Effector memory CD4-positive, alpha-beta T cell (primary cell): ENCODE measurements around the gene IL17REL.
A peak's percentile ranks its signal among the peaks of the same experiment; 100 is the strongest.

Experiments
- DNase-seq, 3 donors: peaks; one replicate each; pipeline ENCODE4 v3.0.0-alpha.2; 2020
- H3K27ac ChIP-seq: 2 replicates; pipeline ENCODE4 v1.7.0; 2013; ENCODE audit warnings: mild to moderate bottlenecking, low read length, moderate library complexity; ENCODE audit not compliant: insufficient read depth, poor library complexity, severe bottlenecking
- H3K27me3 ChIP-seq: replicated peaks from 2 replicates; pipeline ENCODE4 v1.7.0; 2013; ENCODE audit warnings: mild to moderate bottlenecking, low read length; ENCODE audit not compliant: insufficient read depth, control insufficient read depth, poor library complexity, severe bottlenecking
- H3K36me3 ChIP-seq: 2 replicates; pipeline ENCODE4 v1.7.0; 2013; ENCODE audit warnings: mild to moderate bottlenecking, low read length, moderate library complexity; ENCODE audit not compliant: control insufficient read depth, insufficient read depth
- H3K4me1 ChIP-seq: 2 replicates; pipeline ENCODE4 v1.7.0; 2013; ENCODE audit warnings: low read length, mild to moderate bottlenecking; ENCODE audit not compliant: control insufficient read depth, insufficient read depth, poor library complexity, severe bottlenecking
- H3K4me3 ChIP-seq: 2 replicates; pipeline ENCODE4 v1.7.0; 2013; ENCODE audit warnings: low read length, low read depth, mild to moderate bottlenecking; ENCODE audit not compliant: insufficient read depth, poor library complexity, severe bottlenecking
- H3K9me3 ChIP-seq: 2 replicates; pipeline ENCODE4 v1.7.0; 2013; ENCODE audit warnings: mild to moderate bottlenecking, low read length, moderate library complexity; ENCODE audit not compliant: control insufficient read depth

The IL17REL gene

DNA sequence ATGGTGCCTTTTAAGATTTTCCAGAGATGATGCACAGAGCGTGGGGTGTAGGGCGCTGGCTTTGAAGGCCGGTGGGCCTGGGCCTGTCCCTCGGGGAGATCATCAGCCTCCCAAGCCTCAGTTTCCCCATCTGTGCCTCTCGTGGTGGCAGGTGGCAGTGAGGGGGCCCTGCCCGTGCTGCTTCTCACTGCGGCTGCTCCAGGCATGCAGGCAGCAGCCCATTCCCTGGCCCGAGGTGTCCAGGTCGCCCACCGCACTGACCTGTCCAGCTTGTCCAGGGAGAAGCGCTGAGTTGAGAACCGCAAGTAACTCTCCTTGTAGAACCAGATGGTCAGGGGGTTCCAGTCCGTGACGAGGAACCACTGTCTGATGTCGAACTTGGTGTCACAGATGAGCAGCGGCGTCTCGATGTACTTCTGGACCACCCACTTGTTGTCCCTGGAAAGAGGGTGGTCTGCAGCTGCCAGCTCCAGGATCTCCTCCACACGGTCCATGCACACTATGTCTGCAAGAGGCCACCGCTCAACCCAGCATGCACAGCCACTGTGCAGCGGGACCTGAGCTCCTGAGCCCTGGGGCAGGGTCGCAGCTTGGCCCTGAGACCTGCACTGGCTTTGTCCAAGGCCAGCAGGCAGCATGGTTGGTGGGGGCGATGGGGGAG is 20.5 kb upstream of the IL17REL start:
- Histone ChIP-seq H3K4me1 (peaks cover 12% of the 10 kb centered on the region), H3K27ac (no peak overlapping the region), H3K4me3 (no peak overlapping the region), H3K36me3 (no peaks in the 10 kb centered on the region), H3K27me3 (no peaks in the 10 kb centered on the region), H3K9me3 (no peaks in the 10 kb centered on the region)
- no peak for DNase-seq

DNA sequence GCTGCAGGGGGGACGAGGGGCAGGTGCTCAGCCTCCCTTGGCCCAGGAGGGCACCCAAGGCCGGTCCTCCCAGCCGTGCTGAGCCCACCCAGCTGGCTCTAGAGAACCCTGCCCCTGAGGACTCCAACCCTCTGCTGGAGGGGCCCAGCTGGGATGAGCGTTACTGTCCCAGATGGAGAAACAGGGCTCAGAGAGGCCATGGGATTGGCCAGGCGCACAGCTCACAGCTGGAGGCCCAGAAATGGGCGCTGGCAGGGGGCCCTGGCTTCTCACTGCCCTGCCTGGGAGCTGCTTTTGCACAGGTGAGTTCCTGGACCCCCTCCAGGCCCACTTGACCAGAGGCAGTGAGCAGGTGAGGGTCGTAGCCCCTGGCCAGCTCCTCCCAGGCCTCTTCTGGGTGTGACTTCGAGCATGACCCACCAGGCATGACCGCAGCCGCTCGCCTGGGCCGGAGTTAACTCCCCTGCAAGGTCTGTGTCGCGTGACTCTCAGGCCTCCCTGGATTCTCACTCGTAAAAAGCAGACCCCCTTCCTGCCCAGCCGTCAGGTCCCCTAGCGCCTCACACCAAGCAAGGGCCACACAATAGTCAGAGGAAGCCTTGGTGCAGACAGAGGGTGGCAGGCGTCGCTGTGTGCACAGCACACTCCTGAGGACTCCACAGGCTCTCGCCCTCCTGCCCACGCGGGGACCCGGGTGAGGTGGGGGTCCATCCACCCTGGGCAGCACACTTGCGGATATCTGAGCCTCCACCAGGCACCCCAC is 19.7 kb upstream of the IL17REL start:
- H3K27ac ChIP-seq, result no peak overlapping the region
- H3K27me3 ChIP-seq, result no peaks in the 10 kb centered on the region
- H3K4me1 ChIP-seq, result peaks cover 19% of the 10 kb centered on the region
- H3K36me3 ChIP-seq, result no peaks in the 10 kb centered on the region
- H3K9me3 ChIP-seq, result no peaks in the 10 kb centered on the region
- DNase-seq, result no peak
- no peak overlapping the region for H3K4me3 ChIP-seq

DNA sequence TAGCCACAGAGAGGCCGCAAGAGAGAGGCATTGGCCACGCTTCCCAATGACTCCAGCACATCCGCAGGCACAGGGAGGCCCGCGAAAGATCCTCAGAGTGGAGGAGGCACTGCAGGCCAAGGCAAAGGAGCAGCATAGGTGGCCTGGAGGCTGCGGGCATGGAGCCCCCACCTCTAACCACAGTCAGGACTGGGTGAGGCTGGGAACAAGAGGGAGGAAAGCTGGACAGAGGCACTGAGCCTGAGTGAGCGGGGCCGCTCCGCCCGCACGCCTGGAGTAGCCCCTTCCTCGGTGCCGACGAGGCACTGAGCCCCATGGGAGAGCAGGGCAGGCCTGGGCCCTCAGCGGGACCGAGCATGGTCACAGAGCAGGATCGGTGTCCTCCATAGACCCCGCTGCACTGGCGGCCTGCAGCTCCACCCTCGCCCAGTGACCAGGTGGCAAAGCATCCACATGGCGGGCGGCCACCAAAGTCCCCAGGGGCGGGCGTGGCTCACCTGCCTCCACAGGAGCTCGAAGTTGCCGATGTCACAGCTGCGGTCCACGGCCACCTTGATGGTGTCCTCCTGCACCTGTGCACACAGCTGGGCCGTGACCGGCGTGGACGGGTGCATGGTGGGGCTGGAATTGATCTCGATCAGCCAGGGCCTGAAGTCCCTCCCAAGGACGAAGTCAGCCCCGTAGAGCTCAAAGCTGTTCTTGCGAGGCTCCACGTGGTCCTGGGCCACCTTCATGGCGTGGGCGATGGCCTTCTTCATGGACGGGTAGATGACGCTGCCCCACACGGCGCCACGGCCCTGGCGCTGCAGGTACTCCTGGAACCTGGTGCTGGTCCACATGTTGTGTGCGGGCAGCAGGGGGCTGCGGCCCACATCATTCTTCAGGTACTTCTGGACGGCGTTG is 18.9 kb upstream of the IL17REL start:
- Histone ChIP-seq H3K9me3 (no peaks in the 10 kb centered on the region), H3K27me3 (no peaks in the 10 kb centered on the region), H3K36me3 (no peaks in the 10 kb centered on the region), H3K4me1 (peaks cover 19% of the 10 kb centered on the region), H3K4me3 (no peak overlapping the region), H3K27ac (no peak overlapping the region)
- no peak for DNase-seq

DNA sequence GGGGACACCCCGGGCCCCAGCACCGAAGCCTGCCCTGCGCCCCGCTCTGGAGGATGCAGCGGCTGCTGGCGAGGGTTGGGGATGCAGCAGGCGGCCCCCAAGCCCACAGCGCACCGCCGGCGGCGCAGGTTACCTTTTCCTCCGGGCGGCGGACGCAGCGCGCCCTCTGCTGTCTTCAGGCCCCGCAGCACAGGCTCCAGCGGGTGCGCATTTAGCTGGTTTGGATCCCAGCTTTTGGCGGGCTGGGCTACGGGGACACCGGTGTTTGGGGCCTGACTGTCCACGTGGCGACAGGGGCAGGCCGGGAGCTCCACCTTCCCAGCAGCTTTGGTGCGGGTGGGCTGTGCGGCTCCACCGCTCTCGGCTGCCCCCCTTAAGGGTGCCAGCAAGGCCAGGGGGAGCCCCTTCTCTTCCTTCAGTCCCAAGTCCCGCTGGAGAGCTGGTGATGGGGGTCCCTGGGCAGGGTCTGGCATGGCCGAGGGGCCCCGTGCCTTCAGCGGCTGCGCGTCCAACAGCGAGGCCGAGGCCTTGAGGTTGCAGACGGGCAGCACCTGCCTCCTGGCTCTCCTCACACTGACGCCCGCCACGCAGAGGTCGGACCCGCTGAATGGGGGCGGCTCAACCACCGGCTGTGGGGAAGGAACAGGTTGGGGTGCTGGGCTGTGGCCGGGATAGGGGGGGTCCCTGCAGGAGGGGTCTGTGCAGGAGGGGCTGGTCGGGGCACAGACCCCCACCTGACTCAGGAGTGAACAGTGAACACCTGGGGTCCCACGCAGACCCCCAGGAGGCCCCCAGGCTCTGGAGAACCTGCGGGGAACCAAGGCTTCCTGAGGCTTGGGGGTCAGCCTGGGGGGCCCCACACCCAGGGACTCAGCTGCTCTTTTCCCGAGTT is 18.0 kb upstream of the IL17REL start:
- no peaks in the 10 kb centered on the region for H3K27me3 ChIP-seq
- no peaks in the 10 kb centered on the region for H3K9me3 ChIP-seq
- H3K36me3 ChIP-seq, result no peaks in the 10 kb centered on the region
- peak; percentile 69 to 79 (median 73) for DNase-seq
- H3K27ac ChIP-seq, result no peak overlapping the region
- H3K4me1 ChIP-seq, result peaks cover 19% of the 10 kb centered on the region
- no peak overlapping the region for H3K4me3 ChIP-seq

DNA sequence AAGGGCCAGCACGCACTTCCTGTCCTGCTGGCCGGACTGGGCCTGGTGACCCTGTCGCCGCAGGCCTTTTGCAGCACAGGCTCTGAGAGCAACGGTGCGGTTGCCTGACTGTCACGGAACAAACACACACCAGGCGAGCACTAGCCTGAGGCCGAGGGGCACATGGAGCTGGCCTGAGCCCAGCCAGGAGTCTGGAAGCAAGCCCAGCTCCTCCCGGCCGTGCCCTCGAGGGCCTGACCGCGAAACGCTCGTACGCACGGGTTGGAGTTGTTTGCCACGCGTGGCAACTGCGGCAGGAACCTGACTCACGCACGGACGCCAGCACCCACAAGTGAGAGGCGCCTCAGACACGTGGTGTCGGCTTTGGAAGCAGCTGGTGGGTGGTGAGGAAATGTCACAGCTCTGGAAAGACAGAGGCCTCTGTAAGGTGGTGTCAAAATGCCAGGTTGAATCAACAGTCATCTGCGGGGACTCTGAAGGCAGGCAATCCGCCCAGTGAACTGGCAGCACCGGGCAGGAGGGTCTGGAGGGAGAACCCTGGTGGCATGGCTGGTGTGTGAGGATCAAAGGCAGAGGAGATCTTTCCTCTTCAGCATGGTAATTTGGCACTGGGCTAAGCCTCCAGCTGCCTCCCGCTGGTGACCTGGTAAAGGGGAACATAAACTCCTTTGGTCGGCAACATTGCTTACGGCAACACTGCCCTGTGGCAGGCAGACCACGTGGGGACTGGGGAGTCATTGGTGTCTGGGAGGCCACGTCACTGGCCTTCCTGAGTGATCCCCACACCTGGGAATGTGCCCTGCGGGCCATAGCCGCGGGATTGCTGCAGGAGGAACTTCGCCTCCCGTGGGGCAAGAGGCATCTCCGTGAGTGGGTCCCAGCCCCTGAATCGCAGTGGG is 15.3 kb upstream of the IL17REL start:
- Histone ChIP-seq H3K9me3 (no peaks in the 10 kb centered on the region), H3K36me3 (no peaks in the 10 kb centered on the region), H3K4me3 (no peak overlapping the region), H3K4me1 (peaks cover 19% of the 10 kb centered on the region), H3K27ac (no peak overlapping the region), H3K27me3 (no peaks in the 10 kb centered on the region)
- peak in 2 of 3 donors; percentile 53 to 60 for DNase-seq

DNA sequence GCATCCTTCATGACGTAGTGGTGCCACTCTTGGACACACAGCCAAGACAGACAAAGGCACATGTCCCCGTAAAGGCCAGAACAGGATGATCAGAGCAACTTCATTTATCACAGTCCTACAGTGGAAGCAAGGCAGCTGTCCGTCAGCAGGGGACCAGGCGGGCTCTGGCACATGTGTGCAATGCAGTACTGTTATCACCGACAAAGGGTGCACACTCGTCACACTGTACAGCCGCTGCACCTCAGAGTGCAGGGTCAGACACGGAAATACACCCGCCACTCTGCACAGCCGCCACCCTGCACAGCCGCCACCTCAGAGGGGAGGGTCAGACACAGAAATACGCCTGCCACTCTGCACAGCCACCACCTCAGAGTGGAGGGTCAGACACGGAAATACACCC is 13.4 kb upstream of the IL17REL start:
- Histone ChIP-seq H3K4me3 (no peak overlapping the region), H3K9me3 (no peaks in the 10 kb centered on the region), H3K36me3 (no peaks in the 10 kb centered on the region), H3K4me1 (peaks cover 19% of the 10 kb centered on the region), H3K27ac (no peak overlapping the region), H3K27me3 (no peaks in the 10 kb centered on the region)
- DNase-seq, result no peak

DNA sequence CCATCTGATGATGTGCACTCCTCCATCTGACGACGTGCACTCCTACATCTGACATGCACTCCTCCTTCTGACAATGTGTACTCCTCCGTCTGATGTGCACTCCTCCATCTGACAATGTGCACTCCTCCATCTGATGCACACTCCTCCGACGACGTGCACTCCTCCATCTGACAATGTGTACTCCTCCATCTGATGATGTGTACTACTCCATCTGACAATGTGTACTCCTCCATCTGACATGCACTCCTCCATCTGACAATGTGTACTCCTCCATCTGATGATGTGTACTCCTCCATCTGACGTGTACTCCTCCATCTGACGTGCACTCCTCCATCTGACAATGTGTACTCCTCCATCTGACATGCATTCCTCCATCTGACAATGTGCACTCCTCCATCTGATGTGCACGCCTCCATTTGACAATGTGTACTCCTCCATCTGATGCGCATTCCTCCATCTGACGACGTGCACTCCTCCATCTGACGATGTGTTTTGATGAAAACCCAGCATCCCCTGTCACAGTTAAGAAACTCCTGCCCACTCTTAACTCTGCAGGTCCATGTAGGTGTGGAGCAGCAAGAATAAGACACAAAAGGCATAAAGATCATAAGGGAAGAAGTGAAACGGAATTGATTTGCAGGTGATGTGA is 9.7 kb upstream of the IL17REL start:
- no peaks in the 10 kb centered on the region for H3K27me3 ChIP-seq
- H3K4me3 ChIP-seq, result no peak overlapping the region
- DNase-seq, result no peak
- H3K36me3 ChIP-seq, result no peaks in the 10 kb centered on the region
- no peaks in the 10 kb centered on the region for H3K9me3 ChIP-seq
- H3K4me1 ChIP-seq, result peaks cover 7% of the 10 kb centered on the region
- H3K27ac ChIP-seq, result no peak overlapping the region

DNA sequence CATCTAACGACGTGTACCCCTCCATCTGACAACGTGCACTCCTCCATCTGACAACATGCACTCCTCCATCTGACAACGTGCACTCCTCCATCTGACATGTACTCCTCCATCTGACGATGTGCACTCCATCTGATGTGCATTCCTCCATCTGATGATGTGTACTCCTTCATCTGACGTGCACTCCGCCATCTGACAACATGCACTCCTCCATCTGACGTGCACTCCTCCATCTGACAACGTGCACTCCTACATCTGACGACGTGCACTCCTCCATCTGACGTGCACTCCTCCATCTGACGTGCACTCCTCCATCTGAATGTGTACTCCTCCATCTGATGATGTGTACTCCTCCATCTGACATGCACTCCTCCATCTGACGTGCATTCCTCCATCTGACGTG is 8.0 kb upstream of the IL17REL start:
- Histone ChIP-seq H3K27me3 (no peaks in the 10 kb centered on the region), H3K4me1 (peaks cover 15% of the 10 kb centered on the region), H3K27ac (no peak overlapping the region), H3K4me3 (no peak overlapping the region), H3K36me3 (no peaks in the 10 kb centered on the region), H3K9me3 (no peaks in the 10 kb centered on the region)
- no peak for DNase-seq
